GM23248 (cell line): ENCODE data around the gene RPRD2. TPM values are rescaled to one million over a fixed set of nuclear protein-coding genes. Genes with fewer than 3 reads are reported as not detected.

Source experiments
- DNase-seq: peaks from one replicate; pipeline ENCODE4 v3.0.0-alpha.2; 2015
- H2AFZ ChIP-seq: fragments of 200-600 bp; sonication (generic); 2 replicates; pipeline ENCODE4 v1.6.1; 2016; ENCODE audit warnings: antibody characterized with exemption
- H3F3A ChIP-seq: fragments of 200-600 bp; sonication (generic); 2 replicates; pipeline ENCODE4 v1.6.1; 2016; ENCODE audit warnings: mild to moderate bottlenecking, antibody characterized with exemption, mixed run types; ENCODE audit not compliant: insufficient read depth
- H3K27ac ChIP-seq: fragments of 200-600 bp; sonication (generic); 2 replicates; pipeline ENCODE4 v1.5.1; 2016; ENCODE audit warnings: mild to moderate bottlenecking
- H3K27me3 ChIP-seq: fragments of 200-600 bp; sonication (generic); replicated peaks from 2 replicates; pipeline ENCODE4 v1.6.1; 2016; ENCODE audit warnings: mild to moderate bottlenecking; ENCODE audit not compliant: insufficient read depth
- H3K36me3 ChIP-seq: fragments of 200-600 bp; sonication (generic); 2 replicates; pipeline ENCODE4 v1.6.1; 2016; ENCODE audit warnings: low read depth, mild to moderate bottlenecking
- H3K4me1 ChIP-seq: fragments of 200-600 bp; sonication (generic); 2 replicates; pipeline ENCODE4 v1.6.1; 2016; ENCODE audit warnings: mild to moderate bottlenecking; ENCODE audit not compliant: insufficient read depth
- H3K4me2 ChIP-seq: fragments of 200-600 bp; sonication (generic); one replicate; pipeline ENCODE4 v1.6.1; 2016; ENCODE audit warnings: mild to moderate bottlenecking; ENCODE audit not compliant: unreplicated experiment
- H3K4me3 ChIP-seq: fragments of 200-600 bp; sonication (generic); 2 replicates; pipeline ENCODE4 v1.5.1; 2016; ENCODE audit warnings: mild to moderate bottlenecking
- H3K79me2 ChIP-seq: fragments of 200-600 bp; sonication (generic); 2 replicates; pipeline ENCODE4 v1.6.1; 2016; ENCODE audit warnings: mild to moderate bottlenecking; ENCODE audit not compliant: insufficient read depth
- H3K9ac ChIP-seq: fragments of 200-600 bp; sonication (generic); 2 replicates; pipeline ENCODE4 v1.6.1; 2016; ENCODE audit warnings: mild to moderate bottlenecking
- H3K9me2 ChIP-seq: fragments of 200-600 bp; sonication (generic); 2 replicates; pipeline ENCODE4 v1.6.1; 2016; ENCODE audit warnings: mixed run types, mild to moderate bottlenecking, moderate library complexity; ENCODE audit not compliant: insufficient read depth
- H3K9me3 ChIP-seq: fragments of 200-600 bp; sonication (generic); one replicate; pipeline ENCODE4 v1.6.1; 2017; ENCODE audit warnings: low read depth
- H4K20me1 ChIP-seq: fragments of 200-600 bp; sonication (generic); 2 replicates; pipeline ENCODE4 v1.6.0; 2016; ENCODE audit not compliant: insufficient read depth
- EZH2 ChIP-seq: fragments of 200-600 bp; sonication (generic); IDR thresholded peaks from 2 replicates; pipeline ENCODE4 v1.6.1; 2018; ENCODE audit warnings: antibody characterized with exemption, mild to moderate bottlenecking; ENCODE audit not compliant: insufficient read depth, poor library complexity, severe bottlenecking
- EZH2phosphoT487 ChIP-seq: fragments of 200-600 bp; sonication (generic); IDR thresholded peaks from 2 replicates; pipeline ENCODE4 v1.6.1; 2018; ENCODE audit warnings: antibody characterized with exemption, moderate library complexity, mild to moderate bottlenecking, low read depth; ENCODE audit not compliant: insufficient read depth
- WGBS, 2 experiments: methylation state at CpG; one replicate each; pipeline ENCODE4 v1.1.6; 2015 to 2017; ENCODE audit warnings: low lambda C conversion rate in 2 of 2, low coverage in 1 of 2; ENCODE audit errors: missing lambda C conversion rate in 2 of 2; 5-methylcytosine and 5-hydroxymethylcytosine counted together
- in situ Hi-C: fragments of 300-500 bp; cut with MboI; formaldehyde crosslinking; loops from 2 replicates; pipeline ENCODE4 v1.15.0; 2020
- polyA plus RNA-seq: library from polyadenylated mRNA; unstranded; fragments of >200 nt; fragmentation: Nextera tagmentation; extraction: Ambion mirVana; gene quantifications from 2 replicates; pipeline ENCODE4 v1.2.1, GENCODE V29; 2016
- total RNA-seq: library from RNA; depleted of rRNA; stranded (reverse); fragments of >200 nt; shearing (Covaris generic); gene quantifications from 2 replicates; pipeline ENCODE4 v1.2.3, GENCODE V29; 2014

Gene RPRD2
- total and polyA plus RNA-seq, 2 experiments from 2014 or later: 7.8 to 16.5 TPM

DNA sequence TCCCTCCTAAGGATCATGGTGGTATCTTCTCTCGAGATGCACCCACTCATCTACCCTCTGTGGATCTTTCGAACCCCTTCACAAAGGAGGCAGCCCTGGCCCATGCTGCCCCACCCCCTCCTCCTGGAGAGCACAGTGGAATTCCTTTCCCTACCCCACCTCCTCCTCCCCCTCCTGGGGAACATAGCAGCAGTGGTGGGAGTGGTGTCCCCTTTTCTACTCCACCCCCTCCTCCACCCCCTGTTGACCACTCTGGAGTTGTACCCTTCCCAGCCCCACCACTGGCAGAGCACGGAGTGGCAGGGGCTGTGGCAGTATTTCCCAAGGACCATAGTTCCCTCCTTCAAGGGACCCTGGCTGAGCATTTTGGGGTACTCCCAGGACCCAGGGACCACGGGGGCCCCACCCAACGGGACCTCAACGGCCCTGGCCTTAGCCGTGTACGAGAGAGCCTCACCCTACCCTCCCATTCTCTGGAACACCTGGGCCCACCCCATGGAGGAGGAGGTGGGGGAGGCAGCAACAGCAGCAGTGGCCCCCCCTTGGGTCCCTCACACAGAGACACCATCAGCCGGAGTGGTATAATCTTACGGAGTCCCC, 108.8 kb downstream of the RPRD2 start:
- no peaks in the 10 kb centered on the region for H3K27me3 ChIP-seq
- no peaks in the 10 kb centered on the region for H3K9me2 ChIP-seq
- no peak overlapping the region for H3K27ac ChIP-seq
- H3K36me3 ChIP-seq: peaks cover 29% of the 10 kb centered on the region
- no peaks in the 10 kb centered on the region for H3K79me2 ChIP-seq
- WGBS, 2 experiments: 98% methylated on average over 8 to 10 of the region's 10 CpGs
- H3K4me3 ChIP-seq: no peak overlapping the region
- no peaks in the 10 kb centered on the region for H3K4me1 ChIP-seq
- TF ChIP-seq EZH2 (no peak), EZH2phosphoT487 (no peak)
- H4K20me1 ChIP-seq: no peaks in the 10 kb centered on the region
- in situ Hi-C loops: no loop called here
- no peak for DNase-seq
- H3K9ac ChIP-seq: no peak overlapping the region
- no peaks in the 10 kb centered on the region for H3K9me3 ChIP-seq
- 0 out of 2 replicates have a peak, but pooled peaks cover 6% of the 10 kb centered on the region for H3F3A ChIP-seq
- H2AFZ ChIP-seq: no peak overlapping the region
- H3K4me2 ChIP-seq: no peak overlapping the region

- Histone ChIP-seq H3K36me3 (peaks cover 29% of the 10 kb centered on the region), H4K20me1 (no peaks in the 10 kb centered on the region), H3K9ac (no peak overlapping the region), H3F3A (peaks cover 6% of the 10 kb centered on the region; the same call in 1 of the 2 replicates), H2AFZ (no peak overlapping the region), H3K9me3 (no peaks in the 10 kb centered on the region), H3K4me1 (no peaks in the 10 kb centered on the region), H3K9me2 (no peaks in the 10 kb centered on the region), H3K4me3 (no peak overlapping the region), H3K27ac (no peak overlapping the region), H3K27me3 (no peaks in the 10 kb centered on the region), H3K4me2 (no peak overlapping the region), H3K79me2 (no peaks in the 10 kb centered on the region)
- in situ Hi-C loops: no loop called here
- WGBS, 2 experiments: 74 to 80% methylated on average over 4 of the region's 4 CpGs
- no peak for DNase-seq
- TF ChIP-seq EZH2 (no peak), EZH2phosphoT487 (no peak)
These were observed 109.7 kb downstream of the RPRD2 start for GRCh38 chr1:150473659-150474058.

DNA sequence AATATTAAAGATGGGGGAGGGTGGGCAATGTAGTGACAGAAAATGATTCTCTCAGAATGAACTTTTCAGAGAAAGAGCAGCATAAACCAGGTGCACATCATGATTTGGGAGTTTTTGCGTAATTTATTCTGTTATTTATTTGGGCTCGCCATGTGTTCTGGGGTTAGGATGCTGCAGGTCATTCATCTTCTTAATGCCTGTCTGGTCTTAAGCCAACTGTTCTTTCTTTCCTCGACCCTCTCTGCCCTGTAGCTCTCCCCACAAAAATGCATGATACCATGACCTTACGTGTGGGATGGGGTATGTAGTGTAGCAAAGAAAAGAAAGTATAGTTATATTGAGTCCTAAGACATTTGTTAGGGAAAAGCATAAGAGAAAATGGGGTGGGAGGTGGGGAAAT, 110.9 kb downstream of the RPRD2 start:
- H3K79me2 ChIP-seq: no peaks in the 10 kb centered on the region
- 72 to 77% methylated on average over 4 of the region's 4 CpGs for WGBS, 2 experiments
- no peak overlapping the region for H3K4me2 ChIP-seq
- in situ Hi-C loops: no loop called here
- H4K20me1 ChIP-seq: no peaks in the 10 kb centered on the region
- no peaks in the 10 kb centered on the region for H3K9me2 ChIP-seq
- no peak overlapping the region for H3K9ac ChIP-seq
- H3F3A ChIP-seq: peaks cover 6% of the 10 kb centered on the region; the same call in 1 of the 2 replicates
- H3K27me3 ChIP-seq: no peaks in the 10 kb centered on the region
- H3K27ac ChIP-seq: no peak overlapping the region
- no peaks in the 10 kb centered on the region for H3K4me1 ChIP-seq
- H3K9me3 ChIP-seq: no peaks in the 10 kb centered on the region
- no peak overlapping the region for H3K4me3 ChIP-seq
- no peak for TF ChIP-seq EZH2phosphoT487
- no peak for TF ChIP-seq EZH2
- H2AFZ ChIP-seq: no peak overlapping the region
- DNase-seq: no peak
- peaks cover 22% of the 10 kb centered on the region for H3K36me3 ChIP-seq

DNA sequence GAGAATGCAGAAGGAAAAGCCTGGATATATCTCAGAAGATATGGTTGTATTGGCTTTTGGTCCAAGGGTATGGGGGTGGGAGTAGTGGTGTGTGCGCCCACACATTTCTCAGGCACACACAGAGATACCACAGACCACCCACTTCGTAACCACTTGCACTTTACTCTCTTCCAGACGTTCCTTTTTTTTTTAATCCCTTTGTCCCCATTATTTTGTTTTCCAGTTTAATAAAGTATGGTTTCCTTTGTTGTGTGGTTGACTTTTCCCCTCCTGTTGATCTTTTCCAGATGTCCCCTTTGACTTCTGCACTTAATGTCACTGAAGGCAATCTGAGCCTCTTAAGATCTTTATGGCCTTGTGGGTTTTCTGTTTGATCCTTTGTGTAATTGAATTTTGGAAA, 112.8 kb downstream of the RPRD2 start:
- H4K20me1 ChIP-seq: no peaks in the 10 kb centered on the region
- DNase-seq: no peak
- H3K27ac ChIP-seq: no peak overlapping the region
- peaks cover 6% of the 10 kb centered on the region; the same call in 1 of the 2 replicates for H3F3A ChIP-seq
- no peaks in the 10 kb centered on the region for H3K4me1 ChIP-seq
- H3K9ac ChIP-seq: no peak overlapping the region
- H2AFZ ChIP-seq: no peak overlapping the region
- no peaks in the 10 kb centered on the region for H3K9me2 ChIP-seq
- no peak overlapping the region for H3K4me2 ChIP-seq
- no peak overlapping the region for H3K4me3 ChIP-seq
- in situ Hi-C loops: no loop called here
- no peaks in the 10 kb centered on the region for H3K27me3 ChIP-seq
- WGBS, 2 experiments: 57 to 60% methylated on average over 3 of the region's 3 CpGs
- peaks cover 8% of the 10 kb centered on the region; the same call in 1 of the 2 replicates for H3K36me3 ChIP-seq
- no peaks in the 10 kb centered on the region for H3K9me3 ChIP-seq
- H3K79me2 ChIP-seq: no peaks in the 10 kb centered on the region
- TF ChIP-seq EZH2phosphoT487 (no peak), EZH2 (no peak)
